ENCODE measurements around the gene AUNIP.

DNA sequence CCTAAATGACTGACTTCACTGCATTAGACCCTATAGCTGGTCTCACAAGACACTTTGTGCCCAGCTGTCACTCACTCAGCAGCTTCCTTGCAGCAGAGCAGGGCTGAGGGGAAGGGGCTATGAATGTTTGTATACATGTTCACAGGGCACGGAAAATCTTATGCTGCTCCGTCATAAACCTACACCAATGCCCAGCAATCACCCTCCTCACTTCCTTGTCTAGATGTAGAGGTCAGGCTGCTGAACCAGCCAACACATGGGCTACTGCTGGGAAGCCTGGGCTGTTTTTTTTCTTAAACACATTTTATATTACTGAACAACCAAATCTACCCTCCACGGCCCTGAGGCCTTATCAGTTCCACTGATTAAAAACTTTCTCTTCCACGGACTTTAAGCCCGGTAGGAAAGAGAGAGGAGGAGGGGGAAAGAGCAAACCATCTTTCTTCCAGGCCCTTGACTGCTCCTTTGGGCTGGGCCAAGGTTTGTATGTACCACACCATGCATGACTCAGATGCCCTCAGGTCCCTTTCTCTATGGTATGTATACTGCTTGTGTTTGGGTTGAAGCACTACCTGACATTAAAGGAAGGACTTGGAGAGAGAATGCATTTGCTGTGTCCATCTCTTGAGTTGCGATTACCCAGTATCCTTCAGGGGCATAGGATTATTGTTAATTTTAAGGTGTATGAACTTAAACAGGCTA, 26.8 kb downstream of the AUNIP start:
- TF ChIP-seq GATA2 (IDR thresholded peaks at IDR 0.05; ENCODE audit: low read depth, low read length) (no peak), GATA3 (IDR thresholded peaks at IDR 0.05; ENCODE audit: low read depth, low read length) (no peak)
